ENCODE results near the gene BOC. TPM values are rescaled to one million over a fixed set of nuclear protein-coding genes. Genes with fewer than 3 reads are reported as not detected.

Gene BOC
- total RNA-seq, 1 donor from 2014 or later: 130 TPM

GRCh38 chr3:113227146-113227545 is 15.8 kb downstream of the BOC start:
- no peak for DNase-seq (ENCODE audit: low read depth, low spot score)
- peaks cover 13% of the 10 kb centered on the region for H3K36me3 Mint-ChIP-seq (ENCODE audit: low read depth)
- TF ChIP-seq, protein P1, sequence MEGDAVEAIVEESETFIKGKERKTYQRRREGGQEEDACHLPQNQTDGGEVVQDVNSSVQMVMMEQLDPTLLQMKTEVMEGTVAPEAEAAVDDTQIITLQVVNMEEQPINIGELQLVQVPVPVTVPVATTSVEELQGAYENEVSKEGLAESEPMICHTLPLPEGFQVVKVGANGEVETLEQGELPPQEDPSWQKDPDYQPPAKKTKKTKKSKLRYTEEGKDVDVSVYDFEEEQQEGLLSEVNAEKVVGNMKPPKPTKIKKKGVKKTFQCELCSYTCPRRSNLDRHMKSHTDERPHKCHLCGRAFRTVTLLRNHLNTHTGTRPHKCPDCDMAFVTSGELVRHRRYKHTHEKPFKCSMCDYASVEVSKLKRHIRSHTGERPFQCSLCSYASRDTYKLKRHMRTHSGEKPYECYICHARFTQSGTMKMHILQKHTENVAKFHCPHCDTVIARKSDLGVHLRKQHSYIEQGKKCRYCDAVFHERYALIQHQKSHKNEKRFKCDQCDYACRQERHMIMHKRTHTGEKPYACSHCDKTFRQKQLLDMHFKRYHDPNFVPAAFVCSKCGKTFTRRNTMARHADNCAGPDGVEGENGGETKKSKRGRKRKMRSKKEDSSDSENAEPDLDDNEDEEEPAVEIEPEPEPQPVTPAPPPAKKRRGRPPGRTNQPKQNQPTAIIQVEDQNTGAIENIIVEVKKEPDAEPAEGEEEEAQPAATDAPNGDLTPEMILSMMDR (conservative IDR thresholded peaks at IDR 0.05): no peak
- H3K4me1 Mint-ChIP-seq: peaks cover 64% of the 10 kb centered on the region
- no peak overlapping the region for H3K4me3 Mint-ChIP-seq
- H3K27ac Mint-ChIP-seq (ENCODE audit: unreplicated experiment): no peak overlapping the region
- no peaks in the 10 kb centered on the region for H3K9me3 Mint-ChIP-seq
- no peaks in the 10 kb centered on the region for H3K27me3 Mint-ChIP-seq (ENCODE audit: low read depth)

DNA sequence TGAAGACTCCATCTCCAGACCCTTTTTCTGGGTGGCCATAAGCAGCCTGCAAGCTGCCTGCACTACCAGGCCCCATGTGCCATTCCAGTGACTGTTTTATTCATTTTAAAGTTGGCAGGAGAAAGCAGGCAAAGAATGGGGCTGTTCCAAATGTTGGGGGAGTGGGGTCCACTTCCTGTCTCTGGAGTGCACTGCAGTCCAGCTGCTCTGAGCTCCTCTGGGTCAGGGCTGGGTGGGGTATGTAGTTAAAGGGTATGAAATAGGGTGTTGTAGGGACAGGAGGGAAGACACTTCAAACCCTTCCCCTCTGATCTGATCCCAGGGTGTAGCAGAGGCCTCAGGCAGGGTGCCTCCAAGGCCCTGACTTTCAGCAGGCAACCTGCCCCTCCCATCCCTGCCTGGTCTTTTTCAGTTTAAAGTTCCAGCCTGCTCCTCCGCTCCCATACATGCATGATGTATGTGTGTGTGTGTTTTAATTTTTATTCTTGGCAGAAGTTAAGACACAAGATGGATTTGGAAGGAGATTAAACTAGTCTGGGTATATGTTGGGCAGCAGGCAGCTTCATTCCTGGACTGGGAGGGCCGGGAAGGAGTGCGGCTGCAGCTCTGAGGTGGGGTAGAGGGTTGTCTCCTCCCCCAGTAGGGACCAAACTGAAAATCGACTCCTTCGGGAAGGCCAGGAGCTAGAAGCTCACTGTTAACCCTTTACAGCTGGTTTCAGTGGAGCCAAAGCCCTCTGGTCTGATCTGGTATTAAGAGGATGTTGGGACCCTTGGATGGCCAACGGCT is 17.3 kb downstream of the BOC start:
- peaks cover 61% of the 10 kb centered on the region for H3K4me1 Mint-ChIP-seq
- peaks cover 8% of the 10 kb centered on the region for H3K36me3 Mint-ChIP-seq (ENCODE audit: low read depth)
- no peaks in the 10 kb centered on the region for H3K9me3 Mint-ChIP-seq
- DNase-seq (ENCODE audit: low read depth, low spot score): no peak
- TF ChIP-seq, protein P1 (conservative IDR thresholded peaks at IDR 0.05): no peak
- H3K4me3 Mint-ChIP-seq: no peak overlapping the region
- H3K27me3 Mint-ChIP-seq (ENCODE audit: low read depth): no peaks in the 10 kb centered on the region
- no peak overlapping the region for H3K27ac Mint-ChIP-seq (ENCODE audit: unreplicated experiment)

DNA sequence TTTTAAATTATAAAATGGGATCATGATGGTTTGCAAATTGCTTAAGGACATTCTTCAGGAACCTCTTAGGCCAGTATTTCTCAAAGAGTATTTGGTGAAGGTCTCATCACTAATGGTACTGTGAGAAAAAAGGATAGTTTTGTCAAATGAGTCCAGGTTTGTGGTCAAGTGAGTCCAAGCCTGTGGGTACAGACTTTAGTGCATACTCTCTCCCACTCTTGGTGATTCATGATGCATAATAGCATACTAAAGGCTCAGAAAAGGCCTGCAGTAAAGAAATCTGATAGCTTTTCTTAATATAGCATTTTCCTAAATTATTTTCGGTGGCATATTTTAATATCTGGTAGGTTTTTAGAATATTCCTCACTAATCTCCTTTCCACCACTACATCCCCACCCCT is 20.0 kb downstream of the BOC start:
- Mint-ChIP-seq H3K27me3 (ENCODE audit: low read depth) (no peaks in the 10 kb centered on the region), H3K9me3 (no peaks in the 10 kb centered on the region), H3K4me1 (peaks cover 79% of the 10 kb centered on the region), H3K36me3 (ENCODE audit: low read depth) (peaks cover 3% of the 10 kb centered on the region), H3K27ac (ENCODE audit: unreplicated experiment) (no peak overlapping the region), H3K4me3 (no peak overlapping the region)
- no peak for DNase-seq (ENCODE audit: low read depth, low spot score)
- TF ChIP-seq, protein P1 (conservative IDR thresholded peaks at IDR 0.05): no peak

GRCh38 chr3:113231827-113232253 is 20.5 kb downstream of the BOC start:
- TF ChIP-seq, protein P1 (conservative IDR thresholded peaks at IDR 0.05): no peak
- Mint-ChIP-seq H3K4me1 (peaks cover 76% of the 10 kb centered on the region), H3K4me3 (no peak overlapping the region), H3K36me3 (ENCODE audit: low read depth) (peaks cover 3% of the 10 kb centered on the region), H3K27ac (ENCODE audit: unreplicated experiment) (no peak overlapping the region), H3K27me3 (ENCODE audit: low read depth) (no peaks in the 10 kb centered on the region), H3K9me3 (no peaks in the 10 kb centered on the region)
- no peak for DNase-seq (ENCODE audit: low read depth, low spot score)

- H3K4me3 Mint-ChIP-seq: no peak overlapping the region
- H3K4me1 Mint-ChIP-seq: peaks cover 75% of the 10 kb centered on the region
- H3K36me3 Mint-ChIP-seq (ENCODE audit: low read depth): peaks cover 3% of the 10 kb centered on the region
- no peak overlapping the region for H3K27ac Mint-ChIP-seq (ENCODE audit: unreplicated experiment)
- H3K27me3 Mint-ChIP-seq (ENCODE audit: low read depth): no peaks in the 10 kb centered on the region
- no peaks in the 10 kb centered on the region for H3K9me3 Mint-ChIP-seq
- TF ChIP-seq, protein P1 (conservative IDR thresholded peaks at IDR 0.05): no peak
- no peak for DNase-seq (ENCODE audit: low read depth, low spot score)
Measured at GRCh38 chr3:113232342-113232741, 21.0 kb downstream of the BOC start.

Measured in neural crest cell (in vitro differentiated cells).